ENCODE measurements around the gene TNNT3. TPM values are rescaled to one million over a fixed set of nuclear protein-coding genes. Genes with fewer than 3 reads are reported as not detected.
"Not testable (repeated sequence)": the region's sequence is repeated elsewhere in the genome, so short reads cannot be mapped to it uniquely, and the experiment has no call there.

The TNNT3 gene
- total RNA-seq, 1 donor from 2014 or later = 10.1 TPM

GRCh38 chr11:1873048-1873812 lies 46.3 kb upstream of the TNNT3 start:
- H3K27ac ChIP-seq = peak overlapping the region; percentile 56 to 57
- H3K4me3 ChIP-seq = peak overlapping the region in 1 of 2 donors; percentile 36

GRCh38 chr11:1873813-1874150 lies 45.7 kb upstream of the TNNT3 start:
- Histone ChIP-seq H3K27ac (peak overlapping the region; percentile 56 to 57), H3K4me1 (peaks cover 16 to 56% of the 10 kb centered on the region in 2 donors)
- H3K4me3 ChIP-seq; H3K27me3 ChIP-seq; H3K9me3 ChIP-seq; intact Hi-C loops (cut with DNase I); H3K36me3 ChIP-seq; DNase-seq (ENCODE audit: low spot score in 2 of 2): not testable (repeated sequence)

More at GRCh38 chr11:1873048-1873812, 46.3 kb upstream of the TNNT3 start:
- no peak for DNase-seq (ENCODE audit: low spot score in 2 of 2)
- TF ChIP-seq CTCF (IDR thresholded peaks at IDR 0.05) = no peak
- intact Hi-C loops (cut with DNase I) = no loop called here
- H3K36me3 ChIP-seq = no peaks in the 10 kb centered on the region
- H3K4me1 ChIP-seq = peaks cover 16 to 61% of the 10 kb centered on the region in 2 donors
- H3K27me3 ChIP-seq = no peaks in the 10 kb centered on the region
- H3K9me3 ChIP-seq = no peaks in the 10 kb centered on the region

DNA sequence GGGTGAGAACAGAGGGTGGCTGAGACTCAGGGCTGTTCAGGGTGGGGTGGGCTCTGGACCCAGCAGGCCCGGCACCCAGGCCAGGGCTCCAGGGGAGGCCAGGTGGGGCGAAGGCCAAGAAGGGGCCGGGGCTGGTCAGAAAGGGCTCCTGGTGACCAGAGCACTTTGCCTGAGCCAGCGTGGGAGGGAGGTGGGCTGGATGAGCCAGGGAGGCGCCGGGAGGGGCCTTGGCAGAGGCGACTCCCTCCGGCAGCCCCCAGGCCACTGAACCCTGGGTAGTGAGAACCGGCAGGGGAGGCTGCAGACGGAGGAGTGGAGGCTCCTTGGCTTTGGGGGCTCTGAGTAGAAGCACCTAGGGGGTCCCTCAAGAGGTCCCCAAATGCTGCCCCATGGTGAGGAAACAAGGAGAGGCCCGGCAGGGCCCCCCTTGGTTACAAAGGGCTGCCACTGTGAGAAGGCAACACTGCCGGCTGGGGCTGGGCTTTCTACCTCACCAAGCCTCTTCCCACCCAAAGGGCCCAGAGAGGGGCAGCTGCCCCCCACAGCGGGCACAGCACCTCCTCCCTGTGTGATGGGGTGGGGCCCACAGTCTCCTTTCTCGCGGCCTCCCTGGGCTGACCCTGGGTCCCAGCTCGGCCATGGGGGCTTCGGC lies 44.9 kb upstream of the TNNT3 start:
- not testable (repeated sequence) for DNase-seq (ENCODE audit: low spot score in 2 of 2); H3K9me3 ChIP-seq; H3K4me3 ChIP-seq; H3K27me3 ChIP-seq; H3K36me3 ChIP-seq
- intact Hi-C loops (cut with DNase I) = loop anchor here (5.0 kb wide), 1 partner anchor 122 kb away; the partner anchor contains the start of gene IFITM10
- Histone ChIP-seq H3K27ac (peak overlapping the region; percentile 50 to 59), H3K4me1 (peaks cover 11 to 48% of the 10 kb centered on the region in 2 donors)

DNA sequence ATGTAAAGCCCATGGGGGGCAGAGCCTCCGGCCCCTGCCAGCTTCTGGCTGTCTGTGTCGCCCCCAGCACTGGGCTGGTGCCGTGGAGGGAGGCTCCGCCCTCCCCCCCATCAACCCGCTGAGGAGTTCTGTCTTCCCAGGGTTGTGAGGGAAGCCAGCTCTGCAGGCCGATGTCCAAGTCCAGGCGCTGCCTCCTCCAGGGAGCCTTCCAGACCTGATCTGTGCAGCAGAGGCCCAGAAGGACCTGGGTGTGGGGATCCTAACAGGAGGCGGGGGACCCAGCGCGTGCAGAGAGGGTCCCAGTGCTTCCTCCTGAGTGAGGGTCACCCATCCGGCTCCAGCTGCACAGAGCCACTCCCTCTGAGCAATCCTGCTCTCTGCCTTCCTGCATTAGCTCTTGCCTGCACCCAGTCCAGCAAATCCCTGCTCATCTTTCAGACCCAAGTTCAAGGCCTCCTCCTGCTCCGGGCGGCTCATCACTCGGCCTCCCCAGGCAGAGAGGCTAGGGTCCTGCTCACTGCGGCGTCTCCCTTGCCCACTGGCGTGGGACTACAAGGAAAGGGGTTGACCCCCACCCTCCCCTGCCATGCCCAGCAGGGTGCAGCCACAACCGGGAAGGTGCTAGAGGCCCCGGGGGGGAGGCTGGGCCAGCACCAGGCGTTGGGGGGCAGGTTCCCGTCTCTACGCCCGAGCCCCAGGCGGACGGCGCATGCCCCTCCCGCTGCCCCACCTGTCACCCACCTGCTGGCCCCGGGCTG lies 44.2 kb upstream of the TNNT3 start:
- intact Hi-C loops (cut with DNase I) = loop anchor here (5.0 kb wide), 1 partner anchor 123 kb away; the partner anchor contains the start of gene IFITM10
- Histone ChIP-seq H3K36me3 (no peaks in the 10 kb centered on the region), H3K4me3 (no peak overlapping the region), H3K27me3 (no peaks in the 10 kb centered on the region), H3K27ac (peak overlapping the region; percentile 87 to 91), H3K4me1 (peaks cover 10 to 46% of the 10 kb centered on the region in 2 donors), H3K9me3 (no peaks in the 10 kb centered on the region)
- no peak for DNase-seq (ENCODE audit: low spot score in 2 of 2)
- TF ChIP-seq CTCF (IDR thresholded peaks at IDR 0.05) = no peak

DNA sequence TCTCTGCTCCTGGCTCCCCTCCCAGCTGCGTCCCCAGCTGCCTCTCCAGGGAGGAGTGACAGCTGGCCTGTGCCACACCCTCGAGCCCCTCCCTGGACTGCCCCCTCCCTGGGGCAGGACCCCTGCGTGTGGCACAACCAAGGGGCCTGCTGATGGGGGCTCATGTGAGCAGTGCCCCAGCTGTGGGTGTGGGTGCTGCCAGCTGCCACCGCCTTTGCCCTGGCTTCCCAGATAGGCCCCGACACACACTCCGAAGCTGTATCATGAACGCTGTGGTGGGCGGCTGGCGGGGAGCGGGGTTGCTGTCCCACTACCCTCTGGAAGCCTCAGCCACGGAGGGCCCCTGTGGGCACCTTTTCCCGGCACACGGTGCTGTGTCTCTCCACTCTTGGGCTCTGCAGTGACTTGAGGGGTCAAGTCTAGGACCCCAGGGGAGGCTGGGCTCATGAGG lies 43.6 kb upstream of the TNNT3 start:
- DNase-seq (ENCODE audit: low spot score in 2 of 2); H3K36me3 ChIP-seq; H3K9me3 ChIP-seq; H3K27me3 ChIP-seq: not testable (repeated sequence)
- intact Hi-C loops (cut with DNase I) = loop anchor here (5.0 kb wide), 1 partner anchor 124 kb away; the partner anchor contains the start of gene IFITM10
- H3K4me1 ChIP-seq = peaks cover 14 to 46% of the 10 kb centered on the region in 2 donors
- peak overlapping the region; percentile 87 to 91 for H3K27ac ChIP-seq
- H3K4me3 ChIP-seq = peak overlapping the region in 1 of 2 donors; percentile 20

DNA sequence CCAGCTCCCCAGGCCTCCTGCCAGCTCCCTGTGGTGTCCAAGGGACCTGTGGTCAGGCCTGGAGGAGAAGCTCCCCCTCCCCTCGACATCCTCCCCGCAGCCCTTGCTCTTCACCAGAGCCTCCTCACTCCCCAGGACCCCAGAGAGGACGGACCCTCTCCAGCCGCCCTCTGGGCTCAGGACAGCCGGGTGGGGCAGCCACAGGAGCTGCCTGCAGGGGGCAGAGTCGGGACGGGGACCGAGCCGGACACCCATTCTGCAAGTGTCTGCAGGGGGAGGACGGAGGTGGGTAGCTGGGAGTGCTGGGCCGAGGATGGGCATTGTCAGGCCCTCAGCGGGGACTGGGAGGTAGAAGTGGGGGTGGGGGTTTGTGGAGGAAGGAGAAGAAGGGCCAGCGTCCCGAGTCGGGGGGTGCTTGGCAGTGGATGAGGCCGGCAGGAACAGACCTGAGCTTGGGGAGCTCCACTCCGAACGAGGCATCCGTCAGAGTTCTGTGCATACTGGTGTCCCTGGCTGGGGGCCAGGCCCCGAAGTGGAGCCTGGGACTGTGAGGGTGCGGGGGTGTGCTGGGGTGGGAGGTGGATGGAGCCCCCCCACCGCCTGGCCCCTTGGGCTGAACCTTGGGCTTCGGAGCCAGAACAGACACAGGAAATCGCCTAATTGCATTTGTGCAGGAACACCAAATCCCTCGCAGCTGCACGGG lies 43.0 kb upstream of the TNNT3 start:
- TF ChIP-seq CTCF (IDR thresholded peaks at IDR 0.05) = peak; percentile 20 to 64 (median 39)
- no peak for DNase-seq (ENCODE audit: low spot score in 2 of 2)
- intact Hi-C loops (cut with DNase I) = loop anchor here (5.0 kb wide), 1 partner anchor 124 kb away; the partner anchor contains the start of gene IFITM10
- H3K4me1 ChIP-seq = peaks cover 14 to 48% of the 10 kb centered on the region in 2 donors
- H3K36me3 ChIP-seq = no peaks in the 10 kb centered on the region
- H3K4me3 ChIP-seq = peak overlapping the region in 1 of 2 donors; percentile 20
- peak overlapping the region; percentile 87 to 91 for H3K27ac ChIP-seq
- H3K9me3 ChIP-seq = no peaks in the 10 kb centered on the region
- H3K27me3 ChIP-seq = no peaks in the 10 kb centered on the region
